ENCODE measurements around the gene TIMM29. TPM values are rescaled to one million over a fixed set of nuclear protein-coding genes. Genes with fewer than 3 reads are reported as not detected.

Gene TIMM29
- total RNA-seq, 1 experiment from 2014 or later = 23.4 TPM

DNA sequence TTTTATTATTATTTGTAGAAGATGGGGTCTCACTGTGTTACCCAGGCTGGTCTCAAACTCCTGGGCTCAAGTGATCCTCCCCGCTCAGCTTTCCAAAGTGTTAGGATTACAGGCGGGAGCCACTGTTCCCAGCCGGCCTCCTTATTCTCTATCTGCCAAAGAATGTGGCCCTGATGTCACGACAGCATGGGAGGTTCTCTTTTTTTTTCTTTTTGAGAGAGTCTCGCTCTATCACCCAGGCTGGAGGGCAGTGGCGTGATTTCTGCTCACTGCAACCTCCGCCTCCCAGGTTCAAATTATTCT lies 33.7 kb upstream of the TIMM29 start:
- peaks cover 4% of the 10 kb centered on the region; the same call in 1 of the 2 replicates for H3K4me1 ChIP-seq (ENCODE audit: insufficient read depth, low read length)

More for the DNA sequence above, 33.7 kb upstream of the TIMM29 start:
- Histone ChIP-seq H2BK120ac (ENCODE audit: low read depth, low read length, poor library complexity, severe bottlenecking) (no peak overlapping the region), H3T11ph (ENCODE audit: low read length) (no peak overlapping the region), H3K56ac (ENCODE audit: insufficient read length, low read depth, low read length) (no peak overlapping the region), H3K4me2 (ENCODE audit: insufficient read depth, insufficient read length, low read length) (no peak overlapping the region), H2AFZ (ENCODE audit: low read length) (no peak overlapping the region), H4K5ac (ENCODE audit: insufficient read length, low read depth, low read length) (no peak overlapping the region), H3K4ac (ENCODE audit: low read depth, low read length) (no peak overlapping the region), H3K79me2 (ENCODE audit: insufficient read depth, low read length) (peaks cover 7% of the 10 kb centered on the region; the same call in 1 of the 2 replicates), H3K27me3 (ENCODE audit: insufficient read depth, low read length) (no peaks in the 10 kb centered on the region), H4K8ac (replicated peaks; ENCODE audit: insufficient read length, low read depth, low read length) (no peak overlapping the region), H2BK5ac (ENCODE audit: insufficient read length, low read length) (no peak overlapping the region), H3K14ac (ENCODE audit: insufficient read depth, low read length) (no peak overlapping the region), H3K18ac (ENCODE audit: insufficient read length, low read depth, low read length) (no peak overlapping the region), H2BK12ac (ENCODE audit: insufficient read length, low read depth, low read length) (no peak overlapping the region), H3K23me2 (ENCODE audit: insufficient read length, low read depth, low read length, poor library complexity, severe bottlenecking) (no peaks in the 10 kb centered on the region), H3K23ac (ENCODE audit: insufficient read length, low read depth, low read length) (no peak overlapping the region), H3K9me3 (ENCODE audit: control insufficient read depth, low read depth, low read length) (no peaks in the 10 kb centered on the region), H4K91ac (ENCODE audit: insufficient read length, low read depth, low read length) (no peak overlapping the region), H2BK15ac (ENCODE audit: low read depth, low read length) (no peak overlapping the region), H4K20me1 (ENCODE audit: control insufficient read depth, insufficient read depth, insufficient read length) (no peaks in the 10 kb centered on the region), H3K27ac (ENCODE audit: insufficient read length, low read depth, low read length) (no peak overlapping the region), H2AK5ac (ENCODE audit: insufficient read length, low read length) (no peak overlapping the region), H2BK20ac (ENCODE audit: low read depth, low read length, poor library complexity, severe bottlenecking) (no peak overlapping the region), H3K9ac (ENCODE audit: extremely low read depth, insufficient read length, low read length) (no peak overlapping the region), H3K79me1 (ENCODE audit: insufficient read depth, low read depth, low read length, poor library complexity, severe bottlenecking) (no peaks in the 10 kb centered on the region)
- Mint-ChIP-seq H3K4me3 (no peak overlapping the region), H3K9me3 (no peaks in the 10 kb centered on the region), H3K27me3 (ENCODE audit: low read depth) (no peaks in the 10 kb centered on the region; the same call in none of the 2 replicates), H3K27ac (peak overlapping the region in 2 of 3 experiments; percentile 28 to 77; a peak in 3 of 7 replicates), H3K4me1 (peaks cover 49 to 52% of the 10 kb centered on the region in 2 experiments), H3K36me3 (ENCODE audit: insufficient read depth in 1 of 3, low read depth in 3 of 3) (peaks cover 0 to 2% (median 0%) of the 10 kb centered on the region in 3 experiments; a peak in 3 of 7 replicates)
- TF ChIP-seq CTCF (conservative IDR thresholded peaks at IDR 0.05) = no peak
- DNase-seq = no peak
- no CpG with 5 or more reads among the region's 7 CpGs for whole genome bisulfite sequencing (ENCODE audit: extremely low coverage, insufficient read length, low lambda C conversion rate)
